ENCODE results near the gene NFIX. TPM values are rescaled to one million over a fixed set of nuclear protein-coding genes. Genes with fewer than 3 reads are reported as not detected.

NFIX gene
- total and polyA plus RNA-seq, 2 experiments from 2014 or later: not detected

GRCh38 chr19:13094106-13094504 is 98.8 kb downstream of the NFIX start:
- no peaks in the 10 kb centered on the region for H3K9me3 ChIP-seq (ENCODE audit: low read depth)
- no peak for DNase-seq (ENCODE audit: low read depth in 1 of 2, low spot score in 1 of 2)
- no peak for TF ChIP-seq CTCF (IDR thresholded peaks at IDR 0.05; ENCODE audit: low read depth, low read length)
- peaks cover 3% of the 10 kb centered on the region for H3K4me1 ChIP-seq (ENCODE audit: low read depth)
- H3K27ac ChIP-seq: no peak overlapping the region
- peaks cover 94% of the 10 kb centered on the region for H3K27me3 ChIP-seq
- H3K4me3 ChIP-seq: no peak overlapping the region
- H3K36me3 ChIP-seq: no peaks in the 10 kb centered on the region

- Histone ChIP-seq H3K27me3 (peaks cover 95% of the 10 kb centered on the region), H3K36me3 (no peaks in the 10 kb centered on the region), H3K4me3 (no peak overlapping the region), H3K4me1 (ENCODE audit: low read depth) (peaks cover 3% of the 10 kb centered on the region), H3K27ac (no peak overlapping the region), H3K9me3 (ENCODE audit: low read depth) (no peaks in the 10 kb centered on the region)
- DNase-seq (ENCODE audit: low read depth in 1 of 2, low spot score in 1 of 2): no peak
- no peak for TF ChIP-seq CTCF (IDR thresholded peaks at IDR 0.05; ENCODE audit: low read depth, low read length)
Measured at GRCh38 chr19:13094771-13095392, 99.6 kb downstream of the NFIX start.

GRCh38 chr19:13095393-13095784 is 100.1 kb downstream of the NFIX start:
- Histone ChIP-seq H3K36me3 (no peaks in the 10 kb centered on the region), H3K27me3 (peaks cover 95% of the 10 kb centered on the region), H3K4me3 (no peak overlapping the region), H3K9me3 (ENCODE audit: low read depth) (no peaks in the 10 kb centered on the region), H3K4me1 (ENCODE audit: low read depth) (peaks cover 3% of the 10 kb centered on the region), H3K27ac (no peak overlapping the region)
- no peak for DNase-seq (ENCODE audit: low read depth in 1 of 2, low spot score in 1 of 2)
- no peak for TF ChIP-seq CTCF (IDR thresholded peaks at IDR 0.05; ENCODE audit: low read depth, low read length)

GRCh38 chr19:13095934-13096927 is 101.0 kb downstream of the NFIX start:
- Histone ChIP-seq H3K36me3 (no peaks in the 10 kb centered on the region), H3K27ac (no peak overlapping the region), H3K9me3 (ENCODE audit: low read depth) (no peaks in the 10 kb centered on the region), H3K4me1 (ENCODE audit: low read depth) (peaks cover 3% of the 10 kb centered on the region), H3K27me3 (peaks cover 96% of the 10 kb centered on the region), H3K4me3 (no peak overlapping the region)
- peak in 1 of 2 donors; percentile 73 for DNase-seq (ENCODE audit: low read depth in 1 of 2, low spot score in 1 of 2)
- TF ChIP-seq CTCF (IDR thresholded peaks at IDR 0.05; ENCODE audit: low read depth, low read length): peak; percentile 20

- no peak overlapping the region for H3K4me3 ChIP-seq
- no peak overlapping the region for H3K27ac ChIP-seq
- no peak for DNase-seq (ENCODE audit: low read depth in 1 of 2, low spot score in 1 of 2)
- no peak for TF ChIP-seq CTCF (IDR thresholded peaks at IDR 0.05; ENCODE audit: low read depth, low read length)
- H3K4me1 ChIP-seq (ENCODE audit: low read depth): peaks cover 3% of the 10 kb centered on the region
- H3K36me3 ChIP-seq: no peaks in the 10 kb centered on the region
- no peaks in the 10 kb centered on the region for H3K9me3 ChIP-seq (ENCODE audit: low read depth)
- H3K27me3 ChIP-seq: peaks cover 95% of the 10 kb centered on the region
Measured at GRCh38 chr19:13097033-13097462, 101.8 kb downstream of the NFIX start.

Data from cardiac muscle cell (in vitro differentiated cells and primary cell).